ENCODE data around the gene KRT8.
"Not testable (repeated sequence)": the region's sequence is repeated elsewhere in the genome, so short reads cannot be mapped to it uniquely, and the experiment has no call there.

Gene KRT8

DNA sequence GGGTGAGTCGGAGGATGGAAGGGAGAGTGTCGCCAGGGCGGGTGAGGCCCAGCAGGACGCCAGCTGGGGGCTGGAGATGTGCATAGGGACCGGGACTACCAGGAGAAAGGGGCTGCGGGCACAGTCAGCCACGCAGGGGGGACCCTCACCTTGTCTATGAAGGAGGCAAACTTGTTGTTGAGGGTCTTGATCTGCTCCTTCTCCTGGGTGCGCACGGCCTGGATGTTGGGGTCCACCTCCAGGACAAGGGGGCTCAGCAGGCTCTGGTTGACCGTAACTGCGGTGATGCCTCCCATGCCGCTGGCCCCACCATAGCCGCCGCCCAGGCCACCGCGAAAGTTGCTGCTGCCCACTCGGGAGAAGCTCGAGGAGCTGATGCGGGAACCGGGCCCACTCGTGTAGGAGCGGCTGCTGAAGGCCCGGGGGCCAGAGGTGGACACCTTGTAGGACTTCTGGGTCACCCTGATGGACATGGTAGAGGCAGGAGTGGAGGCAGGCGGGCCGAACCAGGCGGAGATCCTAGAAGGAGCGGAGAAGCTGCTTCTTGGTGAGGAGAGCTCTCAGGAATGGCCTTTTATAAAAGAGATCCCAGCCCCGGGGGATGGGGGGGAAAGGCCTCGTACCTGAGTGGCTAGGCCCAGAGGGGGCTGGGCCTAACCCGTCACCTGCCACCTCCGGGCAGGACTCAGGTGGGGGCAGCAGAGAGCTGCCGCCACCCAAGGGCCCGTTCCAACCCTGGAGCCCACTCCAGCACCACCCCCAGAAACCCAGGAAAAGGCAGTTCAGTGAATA is at the start of gene KRT8:
Gene KRT8, minus strand, starts transcription at position 568 of the 792 bp plus-strand sequence. Its CDS starts 95 bp downstream, at position 473.
- CTCF ChIA-PET: interaction anchor here (1.0 kb wide), 1 partner anchor 20 kb away, joined by 7 read pairs; no protein-coding TSS in a partner anchor
- DNase-seq (ENCODE audit: extremely low spot score); POLR2A ChIA-PET: not testable (repeated sequence)

DNA sequence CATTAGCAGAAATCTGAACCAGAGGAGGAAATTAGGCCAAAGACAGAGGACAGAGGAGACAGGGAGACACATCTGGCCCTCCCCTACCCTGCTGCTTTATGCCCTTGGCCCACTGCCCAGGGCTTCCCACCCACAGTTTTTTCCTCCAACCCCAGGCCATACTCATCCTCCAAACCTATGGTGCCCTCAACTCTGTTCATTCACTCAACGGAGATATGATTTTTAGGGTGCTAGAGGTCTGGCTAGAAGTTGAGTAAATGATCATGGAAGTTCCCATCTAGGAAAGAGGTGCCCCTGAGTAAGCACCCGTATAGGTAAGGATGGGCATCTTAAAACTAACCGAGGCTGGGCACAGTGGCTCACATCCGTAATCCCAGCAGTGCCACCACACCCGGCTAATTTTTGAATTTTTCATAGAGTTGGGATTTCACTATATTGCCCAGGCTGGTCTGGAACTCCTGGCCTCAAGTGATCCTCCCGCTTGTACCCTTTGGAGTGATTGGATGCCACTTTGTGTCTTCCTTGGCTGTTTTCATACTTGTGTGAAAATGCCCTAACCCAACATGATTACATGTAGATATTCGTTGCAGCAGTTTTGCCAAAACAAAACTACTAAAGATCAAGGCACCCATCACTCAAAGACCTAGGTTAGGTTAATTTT is 48.4 kb upstream of the KRT8 start:
- TF ChIP-seq, protein P1, sequence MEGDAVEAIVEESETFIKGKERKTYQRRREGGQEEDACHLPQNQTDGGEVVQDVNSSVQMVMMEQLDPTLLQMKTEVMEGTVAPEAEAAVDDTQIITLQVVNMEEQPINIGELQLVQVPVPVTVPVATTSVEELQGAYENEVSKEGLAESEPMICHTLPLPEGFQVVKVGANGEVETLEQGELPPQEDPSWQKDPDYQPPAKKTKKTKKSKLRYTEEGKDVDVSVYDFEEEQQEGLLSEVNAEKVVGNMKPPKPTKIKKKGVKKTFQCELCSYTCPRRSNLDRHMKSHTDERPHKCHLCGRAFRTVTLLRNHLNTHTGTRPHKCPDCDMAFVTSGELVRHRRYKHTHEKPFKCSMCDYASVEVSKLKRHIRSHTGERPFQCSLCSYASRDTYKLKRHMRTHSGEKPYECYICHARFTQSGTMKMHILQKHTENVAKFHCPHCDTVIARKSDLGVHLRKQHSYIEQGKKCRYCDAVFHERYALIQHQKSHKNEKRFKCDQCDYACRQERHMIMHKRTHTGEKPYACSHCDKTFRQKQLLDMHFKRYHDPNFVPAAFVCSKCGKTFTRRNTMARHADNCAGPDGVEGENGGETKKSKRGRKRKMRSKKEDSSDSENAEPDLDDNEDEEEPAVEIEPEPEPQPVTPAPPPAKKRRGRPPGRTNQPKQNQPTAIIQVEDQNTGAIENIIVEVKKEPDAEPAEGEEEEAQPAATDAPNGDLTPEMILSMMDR (IDR thresholded peaks at IDR 0.05; ENCODE audit: control extremely low read depth, extremely low read depth, low read depth, missing control alignments): no peak
- DNase-seq (ENCODE audit: extremely low spot score): no peak
- ChIA-PET POLR2A (no interaction called here), CTCF (no interaction called here)

DNA sequence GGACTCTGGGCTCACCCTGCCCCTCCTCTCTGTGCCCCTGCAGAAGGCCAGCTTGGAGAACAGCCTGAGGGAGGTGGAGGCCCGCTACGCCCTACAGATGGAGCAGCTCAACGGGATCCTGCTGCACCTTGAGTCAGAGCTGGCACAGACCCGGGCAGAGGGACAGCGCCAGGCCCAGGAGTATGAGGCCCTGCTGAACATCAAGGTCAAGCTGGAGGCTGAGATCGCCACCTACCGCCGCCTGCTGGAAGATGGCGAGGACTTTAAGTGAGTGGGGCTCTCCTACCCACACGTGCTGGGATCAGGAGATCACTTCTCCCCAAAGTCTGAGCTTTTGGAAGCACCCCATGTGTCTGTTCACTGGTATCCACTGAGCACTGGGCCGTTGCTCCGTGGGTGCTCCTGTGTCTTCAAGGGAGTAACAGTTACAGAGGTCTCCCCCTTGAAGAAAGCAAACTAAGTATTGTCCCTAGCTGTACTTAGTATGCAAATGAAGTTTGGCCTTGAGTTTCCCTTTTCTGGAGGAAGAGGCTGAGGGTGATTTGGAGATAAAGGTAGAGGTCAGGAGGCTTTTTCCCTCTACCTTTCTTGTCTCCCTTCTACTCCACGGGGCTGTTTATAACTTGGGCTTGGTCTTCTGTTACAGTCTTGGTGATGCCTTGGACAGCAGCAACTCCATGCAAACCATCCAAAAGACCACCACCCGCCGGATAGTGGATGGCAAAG is 47.4 kb upstream of the KRT8 start:
- CTCF ChIA-PET: interaction anchor here (0.8 to 3.3 kb wide), 4 partner anchors 28 to 72 kb away, joined by 3 to 21 read pairs (median 8); no protein-coding TSS in a partner anchor
- POLR2A ChIA-PET: no interaction called here
- DNase-seq (ENCODE audit: extremely low spot score): no peak
- TF ChIP-seq, protein P1 (IDR thresholded peaks at IDR 0.05; ENCODE audit: control extremely low read depth, extremely low read depth, low read depth, missing control alignments): peak; percentile 29

GRCh38 chr12:52951640-52952039 is 46.8 kb upstream of the KRT8 start:
- ChIA-PET POLR2A (no interaction called here), CTCF (interaction anchor here (0.9 to 3.3 kb wide), 4 partner anchors 16 to 71 kb away, joined by 3 to 21 read pairs (median 8); no protein-coding TSS in a partner anchor)
- DNase-seq (ENCODE audit: extremely low spot score): no peak
- TF ChIP-seq, protein P1 (IDR thresholded peaks at IDR 0.05; ENCODE audit: control extremely low read depth, extremely low read depth, low read depth, missing control alignments): no peak

GRCh38 chr12:52951126-52951525 is 46.2 kb upstream of the KRT8 start:
- POLR2A ChIA-PET: no interaction called here
- TF ChIP-seq, protein P1 (IDR thresholded peaks at IDR 0.05; ENCODE audit: control extremely low read depth, extremely low read depth, low read depth, missing control alignments): no peak
- no peak for DNase-seq (ENCODE audit: extremely low spot score)
- CTCF ChIA-PET: interaction anchor here (0.9 to 3.3 kb wide), 4 partner anchors 16 to 71 kb away, joined by 3 to 21 read pairs (median 8); no protein-coding TSS in a partner anchor

- ChIA-PET CTCF (interaction anchor here (0.9 to 3.3 kb wide), 3 partner anchors 15 to 70 kb away, joined by 3 to 21 read pairs (median 7); no protein-coding TSS in a partner anchor), POLR2A (no interaction called here)
Measured at GRCh38 chr12:52950553-52950952, 45.7 kb upstream of the KRT8 start.

More at GRCh38 chr12:52950553-52950952, 45.7 kb upstream of the KRT8 start:
- no peak for DNase-seq (ENCODE audit: extremely low spot score)
- TF ChIP-seq, protein P1 (IDR thresholded peaks at IDR 0.05; ENCODE audit: control extremely low read depth, extremely low read depth, low read depth, missing control alignments): no peak

All from GM10248 (cell line).